Glomerular visceral epithelial cell (primary cell): ENCODE data around the gene KMT2C.
"Not testable (repeated sequence)": the region's sequence is repeated elsewhere in the genome, so short reads cannot be mapped to it uniquely, and the experiment has no call there.

ENCODE experiments used
- DNase-seq: peaks from one replicate; pipeline ENCODE4 v3.0.0-alpha.2; 2016; ENCODE audit errors: extremely low spot score

The KMT2C gene

GRCh38 chr7:152402384-152403250, 33.2 kb downstream of the KMT2C start:
- DNase-seq, result no peak

GRCh38 chr7:152399344-152399743, 36.5 kb downstream of the KMT2C start:
- no peak for DNase-seq

- DNase-seq, result peak; percentile 61
These were observed 40.7 kb downstream of the KMT2C start for GRCh38 chr7:152395112-152395511.

- DNase-seq, result peak; percentile 31
These were observed 41.6 kb downstream of the KMT2C start for GRCh38 chr7:152394214-152394613.

GRCh38 chr7:152392254-152392653, 43.5 kb downstream of the KMT2C start:
- no peak for DNase-seq

- DNase-seq, result not testable (repeated sequence)
These were observed 49.6 kb downstream of the KMT2C start for GRCh38 chr7:152386136-152386764.

- DNase-seq, result not testable (repeated sequence)
These were observed 51.3 kb downstream of the KMT2C start for GRCh38 chr7:152384235-152385200.

- DNase-seq, result peak; percentile 57
These were observed 52.2 kb downstream of the KMT2C start for GRCh38 chr7:152383341-152384234.

GRCh38 chr7:152382244-152382643, 53.6 kb downstream of the KMT2C start:
- no peak for DNase-seq

GRCh38 chr7:152380931-152381578, 54.7 kb downstream of the KMT2C start:
- DNase-seq, result not testable (repeated sequence)

- not testable (repeated sequence) for DNase-seq
These were observed 57.3 kb downstream of the KMT2C start for GRCh38 chr7:152378497-152378896.

- not testable (repeated sequence) for DNase-seq
These were observed 58.9 kb downstream of the KMT2C start for GRCh38 chr7:152376716-152377484.

GRCh38 chr7:152370297-152370696, 65.5 kb downstream of the KMT2C start:
- no peak for DNase-seq

- DNase-seq, result no peak
These were observed 66.3 kb downstream of the KMT2C start for GRCh38 chr7:152369518-152369917.

GRCh38 chr7:152367170-152367569, 68.6 kb downstream of the KMT2C start:
- no peak for DNase-seq

- DNase-seq, result no peak
These were observed 69.1 kb downstream of the KMT2C start for GRCh38 chr7:152366662-152367061.

GRCh38 chr7:152365982-152366603, 69.7 kb downstream of the KMT2C start:
- DNase-seq, result no peak

GRCh38 chr7:152363798-152364197, 72.0 kb downstream of the KMT2C start:
- no peak for DNase-seq
